Fibroblast of lung (primary cell): ENCODE data around the gene TXLNA.

Experiments used
- CTCF ChIP-seq, 2 donors: IDR thresholded peaks in 1 of 2; conservative IDR thresholded peaks in 1 of 2; 1 replicate in 1 of 2; 2 replicates in 1 of 2; pipeline ENCODE4 v1.5.1; 2011 to 2012; ENCODE audit warnings: low read length in 2 of 2, control low read depth in 1 of 2, inconsistent platforms in 1 of 2, low read depth in 1 of 2, mild to moderate bottlenecking in 1 of 2
- EZH2 ChIP-seq: IDR thresholded peaks from 2 replicates; pipeline ENCODE4 v1.5.1; 2012; ENCODE audit warnings: low read length, control low read depth, mild to moderate bottlenecking; ENCODE audit errors: missing control alignments

GRCh38 chr1:32142446-32143301 lies 36.8 kb upstream of the TXLNA start:
- no peak for TF ChIP-seq CTCF (conservative IDR thresholded peaks at IDR 0.05 in 1 of 2, IDR thresholded peaks at IDR 0.05 in 1 of 2; ENCODE audit: low read depth in 1 of 2, low read length in 2 of 2)
- no peak for TF ChIP-seq EZH2
